HG03064 (cell line): ENCODE data around the gene TGM6.

Source experiments
- ATAC-seq: cut with Tn5 transposase; IDR thresholded peaks from one replicate; pipeline ENCODE4 v1.9.1; 2021; ENCODE audit warnings: low read depth; ENCODE audit not compliant: unreplicated experiment

Gene TGM6

DNA sequence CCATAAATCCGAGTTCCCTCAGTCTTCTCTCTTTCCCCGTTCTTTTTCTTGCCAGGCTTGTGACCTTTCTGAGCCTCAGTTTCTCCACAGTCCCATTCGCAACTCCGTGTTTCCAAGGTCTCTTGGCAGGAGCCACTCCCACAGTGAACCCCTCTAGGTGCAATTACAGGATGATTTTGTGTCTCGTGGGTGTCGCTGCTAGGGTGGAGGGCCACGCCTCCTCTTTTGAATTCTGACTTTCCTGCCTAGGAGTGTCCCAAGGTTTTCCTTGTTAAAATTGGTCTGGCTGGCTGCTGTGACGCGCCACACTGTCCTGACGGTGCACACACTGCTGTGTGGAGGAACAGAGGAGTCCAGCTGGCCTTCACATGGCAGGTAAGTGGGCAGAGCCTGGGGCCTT lies at the start of gene TGM6:
TGM6 (plus strand) TSS at position 301 of the 400 bp plus-strand sequence; CDS start at position 369, 68 bp downstream.
- no peak for ATAC-seq

DNA sequence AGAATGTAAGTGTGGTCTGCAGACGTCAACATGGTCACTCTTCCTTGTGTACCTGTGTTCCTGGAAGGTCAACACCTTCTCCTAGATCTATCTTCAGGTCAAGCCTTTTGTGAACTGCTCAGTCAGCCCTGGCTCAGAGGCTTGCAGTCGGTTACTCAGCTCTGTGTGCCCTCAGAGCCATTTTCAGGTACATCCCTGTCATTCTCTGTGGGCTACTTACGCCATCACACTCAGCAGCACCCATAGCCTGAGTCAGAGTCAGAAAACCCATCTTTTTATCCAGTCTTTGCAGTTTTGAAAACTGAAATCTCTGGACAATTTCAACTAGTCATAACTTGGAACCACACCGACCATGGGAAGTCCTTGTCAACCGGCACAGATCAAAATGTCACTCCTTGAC lies 49.6 kb upstream of the TGM6 start:
- no peak for ATAC-seq

DNA sequence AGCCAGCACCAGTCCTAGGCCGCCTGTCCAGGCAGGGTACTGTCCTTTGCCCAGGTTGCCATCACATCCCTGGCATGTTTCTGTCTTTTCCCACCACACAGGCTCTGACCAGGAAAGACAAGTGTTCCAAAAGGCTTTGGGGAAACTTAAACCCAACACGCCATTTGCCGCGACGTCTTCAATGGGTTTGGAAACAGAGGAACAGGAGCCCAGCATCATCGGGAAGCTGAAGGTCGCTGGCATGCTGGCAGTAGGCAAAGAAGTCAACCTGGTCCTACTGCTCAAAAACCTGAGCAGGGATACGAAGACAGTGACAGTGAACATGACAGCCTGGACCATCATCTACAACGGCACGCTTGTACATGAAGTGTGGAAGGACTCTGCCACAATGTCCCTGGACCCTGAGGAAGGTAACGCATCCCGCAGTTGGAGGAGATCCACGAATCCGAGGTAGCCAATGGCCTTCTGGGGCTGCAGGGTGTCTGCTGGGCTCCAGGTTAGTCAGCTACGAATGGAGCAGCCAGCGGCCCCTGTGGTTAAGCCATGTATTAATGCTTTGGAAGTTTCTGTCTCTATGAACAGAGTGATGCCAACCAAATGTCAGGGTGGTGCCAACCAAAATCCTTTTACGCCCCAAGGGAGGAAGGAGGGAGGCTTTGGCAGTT lies 48.7 kb upstream of the TGM6 start:
- ATAC-seq, result no peak

DNA sequence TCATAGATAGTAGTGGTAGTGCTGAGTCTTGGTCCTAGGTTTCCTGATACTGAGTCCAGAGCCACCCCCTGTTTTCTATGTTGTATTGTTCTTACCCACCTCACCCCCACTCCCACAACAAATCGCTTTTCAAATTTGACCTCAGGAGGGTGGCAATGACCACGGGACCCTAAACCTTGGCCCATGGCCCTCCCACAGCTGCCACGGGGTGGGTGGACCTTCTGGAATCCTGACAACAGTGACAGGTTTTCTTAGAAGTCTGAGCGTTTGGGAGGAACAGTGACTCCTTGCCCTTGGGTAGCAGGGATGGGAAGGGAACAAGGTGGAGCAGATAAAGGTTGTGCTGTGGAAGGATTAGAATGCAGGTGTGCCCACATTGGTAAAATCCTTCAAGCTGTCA lies 48.0 kb upstream of the TGM6 start:
- ATAC-seq, result no peak

DNA sequence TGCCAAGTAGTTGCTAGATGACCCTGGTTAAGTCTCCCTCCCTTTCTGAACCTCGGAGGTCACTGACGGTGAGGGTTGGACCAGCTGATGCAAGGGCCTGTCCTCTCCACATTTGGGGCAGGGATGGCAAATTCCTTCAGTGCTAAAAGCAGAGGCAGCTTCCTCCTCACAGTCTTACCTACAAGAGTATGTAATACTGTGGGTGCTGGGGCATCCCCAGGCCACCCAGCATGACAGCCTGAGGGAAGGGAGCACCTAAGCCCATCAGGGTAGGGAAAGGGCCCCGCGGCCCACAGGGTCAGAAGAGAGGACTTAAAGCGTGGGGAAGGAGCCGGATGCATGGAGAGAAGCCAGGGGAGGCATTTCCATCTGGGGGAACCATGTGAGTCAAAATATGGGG lies 46.9 kb upstream of the TGM6 start:
- ATAC-seq, result no peak

DNA sequence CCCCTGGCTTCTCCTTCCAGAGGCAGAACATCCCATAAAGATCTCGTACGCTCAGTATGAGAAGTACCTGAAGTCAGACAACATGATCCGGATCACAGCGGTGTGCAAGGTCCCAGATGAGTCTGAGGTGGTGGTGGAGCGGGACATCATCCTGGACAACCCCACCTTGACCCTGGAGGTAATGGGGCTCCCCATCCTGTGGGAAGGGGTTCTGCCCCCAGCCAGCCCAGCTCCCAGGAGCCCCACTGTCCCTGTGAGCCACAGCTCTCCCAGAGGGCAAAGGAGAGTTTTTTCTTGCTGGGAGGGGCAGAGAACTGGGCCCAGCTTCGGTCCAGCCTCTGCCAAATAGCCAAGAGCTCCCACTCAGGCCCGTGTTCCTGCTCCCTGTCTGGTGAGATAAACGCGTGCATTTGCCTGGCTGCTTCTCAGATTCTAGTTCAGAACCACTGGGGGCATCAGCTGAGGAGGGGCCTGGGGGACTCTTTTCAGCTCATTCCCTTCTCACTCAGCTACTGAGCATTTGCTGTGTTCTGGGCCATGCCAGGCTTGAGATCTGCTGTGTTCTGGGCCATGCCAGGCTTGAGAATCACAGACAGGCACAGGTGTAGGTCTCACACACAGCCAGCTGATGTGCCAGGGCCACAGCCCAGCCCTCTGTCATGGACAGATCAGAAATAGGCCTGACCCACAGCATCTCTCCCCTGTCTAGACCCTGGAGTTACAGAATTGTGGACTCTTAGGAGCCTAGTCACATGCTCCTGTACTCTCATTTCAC lies 45.4 kb upstream of the TGM6 start:
- ATAC-seq, result no peak

DNA sequence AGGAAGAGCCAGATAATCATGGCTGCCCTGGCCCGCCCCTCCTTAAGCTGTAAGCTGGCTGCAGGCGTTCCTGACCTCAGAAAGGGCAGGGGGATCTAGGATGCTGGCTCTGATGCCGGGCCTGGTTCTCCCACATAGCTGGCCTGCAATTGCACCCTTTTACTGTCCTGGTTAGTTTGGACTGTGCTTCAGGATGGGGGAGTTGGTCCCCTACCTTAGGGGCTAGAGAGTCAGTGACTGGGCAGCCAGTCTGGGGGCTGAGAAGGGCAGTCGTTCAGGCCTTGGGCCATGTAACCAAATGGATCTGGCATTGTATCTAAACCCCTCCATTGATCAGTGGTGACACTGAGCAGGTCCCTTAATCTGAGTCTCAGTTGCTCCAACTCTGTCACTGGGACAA lies 44.2 kb upstream of the TGM6 start:
- ATAC-seq, result no peak

DNA sequence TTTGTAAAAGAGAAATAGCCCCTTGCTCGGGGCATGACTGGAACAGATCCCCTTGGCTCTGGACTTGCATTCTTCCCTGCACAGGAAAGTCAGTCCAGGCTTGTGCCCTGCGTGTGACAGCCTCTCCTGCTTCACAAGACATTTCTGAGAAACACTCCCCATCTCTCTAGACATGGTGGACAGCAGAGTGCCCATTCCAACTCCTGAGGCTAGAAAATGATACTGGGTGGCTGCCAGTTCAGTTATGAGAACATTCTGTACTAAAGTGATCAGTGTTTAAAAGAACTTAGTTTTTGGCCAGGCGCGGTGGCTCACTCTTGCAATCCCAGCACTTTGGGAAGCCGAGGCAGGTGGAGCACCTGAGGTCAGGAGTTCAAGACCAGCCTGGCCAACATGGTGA lies 43.6 kb upstream of the TGM6 start:
- ATAC-seq, result no peak

DNA sequence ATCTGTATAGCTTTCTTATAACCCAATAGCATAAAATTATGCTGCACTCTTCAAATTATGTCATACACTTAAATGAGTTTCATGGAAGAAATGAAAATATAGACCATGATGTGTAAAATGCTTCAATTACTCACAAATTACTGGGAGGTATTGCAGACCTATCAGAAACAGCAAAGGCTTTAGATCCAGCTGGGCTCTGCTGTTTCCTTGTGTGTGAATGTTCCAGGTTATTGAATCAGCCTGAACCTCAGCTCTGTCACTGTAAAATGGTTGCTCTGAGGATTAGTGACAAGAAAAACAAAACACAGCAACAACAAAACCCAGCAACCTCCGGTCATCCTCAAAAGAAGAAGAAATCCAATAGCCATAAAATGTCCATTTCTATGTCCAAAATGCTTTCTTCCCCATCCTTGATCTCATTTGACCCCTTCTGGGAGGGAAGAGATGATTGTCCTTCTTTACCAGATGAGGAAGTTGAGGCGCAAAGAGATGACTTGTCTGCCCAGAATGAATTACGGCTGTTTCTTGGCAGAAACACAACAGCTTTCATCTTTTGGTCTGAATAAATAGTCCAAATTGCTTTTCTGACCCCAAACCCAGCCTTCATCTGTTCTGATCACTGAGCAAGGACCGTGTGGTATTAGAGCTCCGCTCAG lies 42.2 kb upstream of the TGM6 start:
- no peak for ATAC-seq

DNA sequence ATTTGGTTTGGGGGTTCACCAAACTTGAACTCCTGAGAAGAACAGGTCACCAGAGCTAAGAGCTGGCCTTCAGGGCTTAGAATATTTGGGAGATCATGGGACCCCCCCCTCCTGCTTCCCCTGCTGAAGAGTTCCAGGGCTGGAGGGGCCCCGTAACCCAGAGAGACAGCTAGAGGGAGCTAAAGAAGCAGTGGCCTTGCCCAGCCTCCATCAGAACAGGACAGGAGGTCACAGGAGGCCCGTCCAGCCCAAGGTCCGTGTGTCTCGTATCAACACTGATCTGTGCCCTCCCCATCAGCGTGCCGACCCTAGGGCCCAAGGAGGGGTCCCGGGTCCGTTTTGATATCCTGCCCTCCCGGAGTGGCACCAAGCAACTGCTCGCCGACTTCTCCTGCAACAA lies 40.6 kb upstream of the TGM6 start:
- ATAC-seq, result no peak

DNA sequence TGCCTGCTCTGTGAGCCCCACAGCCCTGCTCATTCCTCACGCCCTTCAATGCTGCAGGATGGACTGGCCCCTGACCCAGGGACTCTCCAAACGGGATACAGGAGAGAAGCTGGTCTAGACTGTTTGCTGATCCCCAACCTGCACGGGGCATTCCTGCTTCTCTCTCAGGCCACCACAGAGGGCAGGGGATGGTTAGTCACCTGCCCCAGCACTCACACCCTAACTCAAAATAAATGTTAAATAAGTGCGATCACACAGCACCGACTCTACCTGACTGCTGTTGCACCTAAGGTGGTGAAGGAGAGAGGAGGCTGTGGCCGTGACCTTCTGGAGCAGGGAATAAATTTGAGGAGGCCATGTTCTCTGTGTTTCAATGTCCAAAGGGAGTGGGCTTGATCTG lies 39.9 kb upstream of the TGM6 start:
- no peak for ATAC-seq

DNA sequence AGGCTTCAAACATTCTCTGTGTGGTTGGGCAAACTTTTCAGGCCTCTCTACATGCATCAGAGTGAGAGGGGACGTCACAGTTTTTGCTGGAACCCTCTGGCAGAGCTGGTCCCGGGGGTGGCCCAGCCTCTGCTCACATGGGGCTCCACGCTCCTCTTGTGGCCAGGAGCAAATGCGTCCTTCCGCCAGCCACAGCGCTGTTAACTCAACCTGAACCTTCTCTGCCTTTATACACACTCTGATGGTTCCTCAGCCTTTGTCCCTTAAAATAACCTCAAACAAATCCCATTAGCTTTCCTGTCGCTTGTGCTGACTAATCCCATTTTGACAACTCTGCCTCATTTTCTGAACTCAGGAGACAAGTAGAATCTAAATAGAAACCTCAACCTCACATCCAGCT lies 39.4 kb upstream of the TGM6 start:
- no peak for ATAC-seq

DNA sequence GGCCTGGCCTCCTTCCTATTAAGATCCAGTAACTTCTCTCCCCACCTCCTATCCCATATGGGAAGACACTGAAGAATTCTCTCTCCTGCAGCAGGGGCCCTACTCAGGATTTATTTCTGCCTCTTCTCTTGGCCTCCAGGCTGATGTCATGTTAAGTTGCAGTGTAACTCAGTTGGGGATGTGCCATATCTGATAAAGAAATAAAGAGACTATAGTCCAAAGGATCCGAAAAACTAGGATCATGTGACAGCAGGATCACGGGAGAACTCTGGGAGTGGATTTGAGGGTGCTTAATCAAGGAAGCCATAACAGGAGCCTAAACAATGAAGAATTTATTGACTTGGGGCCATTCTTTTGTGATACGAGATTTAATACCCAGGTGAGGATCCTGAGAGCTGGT lies 38.5 kb upstream of the TGM6 start:
- no peak for ATAC-seq

DNA sequence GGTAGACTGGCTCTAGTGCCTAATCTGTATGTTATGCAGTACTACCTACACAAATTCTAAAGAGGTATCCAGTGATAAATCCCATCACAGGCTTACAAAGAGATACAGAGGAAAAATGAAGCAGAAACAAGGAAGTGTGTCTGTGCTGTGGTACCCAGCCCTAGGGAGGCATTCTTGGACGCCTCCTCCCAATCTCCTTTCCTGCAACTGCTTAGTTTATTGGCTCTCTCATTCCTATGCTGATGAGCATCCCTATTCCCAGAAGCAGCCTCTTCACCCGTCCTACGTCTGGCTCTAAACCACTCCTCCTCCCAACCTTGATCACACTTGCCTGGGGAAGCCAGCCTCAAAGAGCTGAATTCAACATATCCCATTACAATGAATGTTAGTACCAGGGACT lies 34.5 kb upstream of the TGM6 start:
- ATAC-seq, result no peak

DNA sequence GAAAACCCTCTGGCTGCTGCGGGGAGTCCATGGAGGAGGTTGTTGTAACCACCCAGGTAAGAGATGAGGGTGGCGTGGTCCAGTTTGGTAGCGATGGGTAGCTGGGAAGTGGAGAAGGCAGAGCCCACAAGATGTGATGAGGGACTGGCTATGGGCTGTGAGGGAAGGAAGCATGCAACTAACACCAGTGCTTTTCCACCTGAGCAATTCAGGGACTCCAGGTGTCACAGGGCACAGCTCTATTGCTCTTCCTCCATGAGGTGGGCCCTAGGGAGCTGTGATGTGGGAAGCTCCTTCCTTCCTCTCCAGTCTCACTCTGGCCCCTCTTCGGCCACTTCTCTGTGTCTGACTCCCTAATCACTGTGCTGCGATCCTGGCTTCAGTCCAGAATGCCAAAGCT lies 32.4 kb upstream of the TGM6 start:
- ATAC-seq, result no peak

DNA sequence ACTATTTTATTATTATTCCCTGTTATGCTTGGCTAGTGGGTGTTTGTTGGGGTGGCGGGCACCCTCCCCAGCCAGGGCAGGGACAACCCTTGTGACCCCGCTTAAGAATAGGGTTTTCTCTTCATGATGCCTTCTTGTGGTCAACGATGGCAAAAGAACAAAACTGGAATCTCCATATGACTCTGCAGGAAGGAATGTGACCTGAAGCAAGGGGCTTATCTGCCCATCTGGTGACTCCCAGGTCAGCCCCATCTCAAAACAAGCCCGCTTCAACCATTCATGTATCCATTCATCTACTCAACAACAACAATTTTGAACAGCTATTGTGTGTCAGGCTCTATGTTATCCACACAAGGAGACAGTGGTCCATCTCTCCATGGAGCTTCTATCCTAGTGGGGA lies 30.9 kb upstream of the TGM6 start:
- ATAC-seq, result no peak

DNA sequence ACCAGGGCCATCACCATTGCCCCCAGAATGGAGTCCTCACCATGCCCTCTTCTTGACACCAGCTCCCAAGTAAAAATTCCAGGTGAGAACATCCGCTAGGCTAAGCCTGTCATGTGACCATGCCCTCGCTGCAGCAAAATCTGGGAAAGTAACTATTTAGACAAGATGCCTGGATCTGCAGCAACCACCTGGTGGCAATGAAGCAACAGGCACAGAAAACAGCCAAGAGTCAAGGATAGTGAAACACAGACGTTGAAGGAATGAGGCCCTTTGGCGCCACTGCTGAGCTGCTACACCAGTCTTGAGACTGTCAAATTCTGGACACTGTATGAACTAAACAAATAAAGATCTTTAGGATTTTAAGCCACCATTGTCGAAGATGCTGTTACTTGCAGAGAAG lies 30.1 kb upstream of the TGM6 start:
- no peak for ATAC-seq

DNA sequence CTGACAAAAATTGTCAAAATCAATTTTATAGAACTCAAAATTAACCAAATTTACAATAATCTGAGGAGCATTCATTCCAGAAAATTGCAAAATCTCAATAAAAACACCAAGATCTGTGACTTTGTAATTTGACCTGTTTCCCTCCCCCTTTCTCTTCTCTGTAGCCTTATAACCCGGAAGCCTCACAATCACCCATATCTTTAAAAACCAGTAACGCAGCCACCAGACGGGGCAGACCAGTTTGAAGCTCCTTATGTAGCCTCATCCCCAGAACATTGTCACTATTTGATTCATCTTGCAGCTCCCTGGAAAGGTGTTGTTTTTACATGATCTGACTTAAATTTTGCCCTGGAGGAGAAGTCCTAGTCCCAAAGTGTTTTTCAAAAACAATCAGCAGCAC lies 27.5 kb upstream of the TGM6 start:
- ATAC-seq, result no peak

DNA sequence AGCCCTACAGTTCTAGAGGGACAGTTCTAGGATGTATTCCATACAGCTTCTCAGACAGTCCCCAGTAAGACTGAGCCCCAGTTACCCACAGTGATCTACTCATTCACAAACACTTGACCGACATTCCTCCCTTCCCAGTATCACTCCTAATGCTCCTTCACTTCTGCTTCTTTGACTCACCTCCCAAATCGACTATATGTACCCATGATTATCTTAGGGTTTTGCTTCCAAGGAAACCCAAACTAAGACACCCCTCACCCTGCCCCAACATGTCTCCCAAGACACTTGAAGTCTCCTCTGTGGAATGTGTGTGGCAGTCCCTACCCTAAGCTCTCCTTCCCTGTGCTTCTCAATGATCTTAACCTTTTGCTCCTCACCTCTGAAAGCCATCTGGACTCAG lies 23.6 kb upstream of the TGM6 start:
- no peak for ATAC-seq

DNA sequence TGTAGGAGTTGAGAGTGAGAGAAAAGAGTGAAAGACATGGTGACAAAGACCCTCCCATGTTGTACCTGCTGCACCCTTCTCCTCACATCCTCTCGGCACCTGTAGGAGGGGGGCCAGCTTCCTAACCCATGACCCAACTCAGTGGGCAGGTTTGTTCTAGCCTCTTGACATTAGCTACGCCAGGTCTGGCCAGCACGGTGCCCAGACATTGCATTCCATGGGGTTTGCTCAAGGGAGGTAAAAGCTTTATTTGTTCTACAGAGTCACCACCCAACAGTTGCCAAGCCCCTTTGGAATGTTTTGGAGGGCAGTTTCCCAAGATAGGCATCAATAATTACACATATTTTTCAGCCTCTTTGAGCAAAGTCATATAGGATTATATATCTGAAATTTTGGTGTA lies 22.7 kb upstream of the TGM6 start:
- no peak for ATAC-seq

DNA sequence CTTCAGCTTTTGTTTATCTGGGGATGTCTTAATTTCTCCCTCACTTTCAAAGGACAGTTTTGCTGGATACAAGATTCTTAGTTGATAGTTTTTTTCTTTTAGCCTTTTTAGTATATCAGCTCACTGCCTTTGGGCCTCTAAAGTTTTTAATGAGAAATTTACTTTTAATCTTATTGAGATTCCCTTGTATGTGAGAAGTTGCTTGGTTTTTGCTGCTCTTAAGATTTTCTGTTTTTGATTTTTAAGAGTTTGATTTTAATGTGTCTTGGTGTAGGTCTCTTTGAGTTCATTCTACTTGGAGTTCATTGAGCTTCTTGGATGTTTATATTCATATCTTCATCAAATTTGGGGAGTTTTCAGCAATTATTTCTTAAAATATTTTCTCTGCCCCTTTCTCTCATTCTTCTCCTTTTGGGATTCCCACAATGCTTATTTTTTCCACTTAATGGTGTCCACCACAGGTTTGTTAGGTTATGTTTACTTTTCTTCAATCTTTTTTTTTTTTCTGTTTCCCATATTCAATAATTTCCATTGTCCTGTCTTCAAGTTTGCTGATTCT lies 19.6 kb upstream of the TGM6 start:
- ATAC-seq, result no peak

DNA sequence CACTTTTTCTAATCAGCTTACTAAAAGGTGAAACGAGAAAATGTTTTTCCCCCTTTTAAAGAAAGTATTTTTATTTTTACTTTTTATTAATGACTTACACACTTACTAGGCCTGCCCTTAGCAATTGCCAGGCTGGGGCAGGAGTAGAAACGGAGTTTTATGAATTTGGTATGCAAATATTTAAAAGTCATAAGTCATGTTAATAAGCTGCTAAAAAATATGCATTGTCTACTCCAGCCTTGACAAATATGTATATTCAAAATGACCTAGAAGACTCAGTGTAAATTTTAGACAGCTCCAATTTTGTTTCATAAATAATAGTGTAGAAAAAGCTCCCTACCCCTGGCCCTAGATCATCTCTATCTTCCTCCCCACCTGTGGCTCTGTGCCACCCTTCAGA lies 17.5 kb upstream of the TGM6 start:
- no peak for ATAC-seq
